Purkinje cell (primary cell): ENCODE measurements around the gene FAM149B1. TPM values are rescaled to one million over a fixed set of nuclear protein-coding genes. Genes with fewer than 3 reads are reported as not detected.

Experiments used
- polyA plus RNA-seq: library from polyadenylated mRNA; unstranded; fragments of >200 nt; fragmentation: Nextera tagmentation; gene quantifications from 2 replicates; pipeline ENCODE4 v1.2.1, GENCODE V29; 2014

FAM149B1 gene
- 8.5 and 12.6 TPM in 2 replicates for polyA plus RNA-seq

DNA sequence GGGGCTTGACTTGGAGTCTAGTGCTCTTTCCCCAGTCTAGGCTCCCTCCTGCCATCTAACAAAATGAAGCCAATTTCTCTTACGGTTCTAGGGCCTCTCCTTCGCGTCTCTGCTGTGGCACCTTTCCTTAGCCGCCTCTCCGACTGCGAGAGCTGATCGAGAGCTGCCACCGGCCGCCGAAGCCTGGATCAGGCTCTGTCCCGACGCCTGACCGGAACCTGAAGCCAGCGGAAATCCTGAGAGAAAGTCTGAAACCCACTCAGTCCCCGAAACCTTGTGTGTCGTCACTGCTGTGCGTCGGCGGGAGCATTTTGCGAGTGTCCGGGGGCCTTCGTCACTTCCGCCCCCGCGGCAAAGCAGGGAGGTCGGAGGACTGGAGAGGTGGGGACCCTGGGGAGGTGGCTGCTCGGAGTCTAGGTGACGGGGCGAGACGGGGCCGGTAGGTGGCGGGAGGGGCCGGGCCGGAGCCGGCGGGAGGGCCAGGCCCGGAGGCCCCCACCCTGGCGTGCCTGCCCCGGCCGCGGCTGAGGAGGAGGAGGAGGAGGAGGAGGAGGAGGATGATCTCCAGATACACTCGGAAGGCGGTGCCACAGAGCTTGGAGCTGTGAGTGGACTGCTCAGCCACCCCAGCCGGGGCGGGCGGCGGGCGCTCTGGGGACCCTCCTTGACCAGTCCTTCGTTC, at the start of gene FAM149B1, which contains the start of gene ECD:
Gene FAM149B1 (plus strand): TSS at position 337 of the 682 bp plus-strand sequence. CDS start 221 bp downstream, at position 558.
Gene ECD (minus strand): TSS at position 226 of the 682 bp plus-strand sequence. CDS start 4,071 bp downstream, outside the sequence.

DNA sequence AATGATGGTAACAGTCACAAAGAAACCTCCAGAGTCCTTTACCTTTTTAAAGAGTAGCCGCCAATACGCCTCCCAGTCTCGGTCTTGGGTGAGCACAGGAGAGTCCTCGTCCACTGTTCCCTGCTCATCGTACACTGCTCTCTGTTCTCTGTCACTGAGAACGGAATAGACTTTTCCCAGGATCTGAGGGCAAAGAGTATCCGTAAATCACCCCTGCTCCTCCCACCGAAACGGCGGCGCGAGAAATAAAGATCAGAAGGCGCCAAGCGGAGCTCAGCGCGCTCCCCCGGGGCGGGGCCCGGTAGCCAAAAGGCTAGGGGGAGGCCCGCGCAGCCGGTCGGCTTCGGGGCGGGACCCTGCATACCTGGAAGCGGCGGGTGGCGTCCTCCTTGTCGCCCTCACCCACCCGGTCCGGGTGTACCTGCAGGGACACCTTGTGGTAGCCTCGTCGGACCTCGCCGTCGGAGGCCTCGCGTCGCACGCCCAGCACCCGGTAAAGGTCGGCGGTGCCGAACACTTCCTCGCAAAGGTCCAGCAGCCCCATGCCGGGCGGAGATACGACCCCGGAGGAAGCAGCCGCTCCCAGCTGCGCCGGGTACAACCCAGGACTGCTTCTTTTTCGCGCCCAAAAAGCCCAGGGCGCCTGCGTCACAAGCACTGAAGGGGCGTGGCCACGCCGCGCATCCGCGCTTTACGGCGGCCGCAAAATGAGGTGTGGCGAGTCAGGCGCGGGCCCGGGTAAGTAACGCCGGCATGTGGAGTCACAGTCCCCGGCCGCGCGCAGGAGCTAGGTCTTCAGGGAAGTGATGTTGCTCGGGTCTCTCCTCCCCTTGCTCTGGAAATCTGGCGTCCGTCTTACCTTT, 79.0 kb downstream of the FAM149B1 start, which contains the start of gene DNAJC9:
Gene DNAJC9 (minus strand): TSS at position 610 of the 863 bp plus-strand sequence. CDS start 66 bp downstream, at position 544.

DNA sequence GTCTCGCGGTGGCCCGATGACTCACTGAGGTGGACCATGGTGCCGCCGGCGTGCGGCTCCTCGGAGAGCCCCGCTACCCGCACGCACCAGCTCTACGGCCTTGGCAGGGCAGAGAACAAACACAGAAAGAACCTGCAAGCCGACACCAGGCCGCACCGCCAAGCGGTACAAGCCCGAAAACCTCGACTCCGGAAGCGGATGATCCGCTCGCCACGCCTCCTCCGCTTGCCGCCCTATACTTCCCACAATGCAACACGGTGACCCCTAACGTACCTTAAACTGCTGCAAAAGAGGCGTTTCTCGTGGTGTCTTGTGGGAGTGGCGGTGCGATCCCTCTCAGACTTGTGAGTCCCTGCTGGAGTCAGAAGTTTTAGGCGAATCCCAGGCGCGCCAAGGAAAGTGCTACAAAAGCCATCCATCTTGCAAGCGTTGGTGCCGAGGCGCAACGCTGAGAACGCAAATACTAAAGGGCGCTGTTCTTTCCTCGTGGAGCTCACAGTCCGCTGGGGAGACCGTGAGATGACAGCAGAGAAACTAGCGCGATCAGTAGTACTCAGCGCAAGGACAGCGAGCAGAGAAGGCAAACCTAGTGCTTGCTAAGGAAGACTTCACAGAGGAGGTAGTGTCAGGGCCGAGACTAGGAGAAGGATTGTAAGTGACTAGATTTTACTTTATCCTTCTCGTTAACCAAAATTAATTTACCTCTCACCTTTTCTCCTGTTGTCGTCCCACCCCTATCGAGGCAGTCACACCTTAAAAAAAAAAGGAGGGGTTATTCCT, 84.7 kb downstream of the FAM149B1 start, which contains the start of gene MRPS16:
Gene MRPS16 (minus strand): TSS at position 200 of the 780 bp plus-strand sequence. CDS start 162 bp downstream, at position 38.

Other genes starting within 250 kb of the FAM149B1 start
- 0.28 TPM in 1 of 2 replicates, not detected in the other for gene PLA2G12B, start 213.3 kb upstream of the FAM149B1 start, polyA plus RNA-seq
- gene P4HA1, start 71.3 kb upstream of the FAM149B1 start, polyA plus RNA-seq = 9.3 and 13.7 TPM in 2 replicates
- not detected in 2 replicates for gene NUDT13, start 57.7 kb upstream of the FAM149B1 start, polyA plus RNA-seq
- 23.9 and 27.6 TPM in 2 replicates for gene ECD, start 111 bp upstream of the FAM149B1 start, polyA plus RNA-seq
- 7.5 and 8.6 TPM in 2 replicates for gene DNAJC9, start 79.1 kb downstream of the FAM149B1 start, polyA plus RNA-seq
- 22.2 and 49.5 TPM in 2 replicates for gene MRPS16, start 84.5 kb downstream of the FAM149B1 start, polyA plus RNA-seq
- 2.9 and 6.3 TPM in 2 replicates for gene CFAP70, start 190.7 kb downstream of the FAM149B1 start, polyA plus RNA-seq
- 126 and 140 TPM in 2 replicates for gene ANXA7, start 245.9 kb downstream of the FAM149B1 start, polyA plus RNA-seq